HG02798 (cell line): Measurements from ENCODE around the gene DGUOK.
"Not testable (repeated sequence)": the region's sequence is repeated elsewhere in the genome, so short reads cannot be mapped to it uniquely, and the experiment has no call there.

ENCODE experiments used
- ATAC-seq: cut with Tn5 transposase; IDR thresholded peaks from one replicate; pipeline ENCODE4 v1.9.1; 2021; ENCODE audit warnings: mild to moderate bottlenecking; ENCODE audit not compliant: unreplicated experiment, poor library complexity

The DGUOK gene

DNA sequence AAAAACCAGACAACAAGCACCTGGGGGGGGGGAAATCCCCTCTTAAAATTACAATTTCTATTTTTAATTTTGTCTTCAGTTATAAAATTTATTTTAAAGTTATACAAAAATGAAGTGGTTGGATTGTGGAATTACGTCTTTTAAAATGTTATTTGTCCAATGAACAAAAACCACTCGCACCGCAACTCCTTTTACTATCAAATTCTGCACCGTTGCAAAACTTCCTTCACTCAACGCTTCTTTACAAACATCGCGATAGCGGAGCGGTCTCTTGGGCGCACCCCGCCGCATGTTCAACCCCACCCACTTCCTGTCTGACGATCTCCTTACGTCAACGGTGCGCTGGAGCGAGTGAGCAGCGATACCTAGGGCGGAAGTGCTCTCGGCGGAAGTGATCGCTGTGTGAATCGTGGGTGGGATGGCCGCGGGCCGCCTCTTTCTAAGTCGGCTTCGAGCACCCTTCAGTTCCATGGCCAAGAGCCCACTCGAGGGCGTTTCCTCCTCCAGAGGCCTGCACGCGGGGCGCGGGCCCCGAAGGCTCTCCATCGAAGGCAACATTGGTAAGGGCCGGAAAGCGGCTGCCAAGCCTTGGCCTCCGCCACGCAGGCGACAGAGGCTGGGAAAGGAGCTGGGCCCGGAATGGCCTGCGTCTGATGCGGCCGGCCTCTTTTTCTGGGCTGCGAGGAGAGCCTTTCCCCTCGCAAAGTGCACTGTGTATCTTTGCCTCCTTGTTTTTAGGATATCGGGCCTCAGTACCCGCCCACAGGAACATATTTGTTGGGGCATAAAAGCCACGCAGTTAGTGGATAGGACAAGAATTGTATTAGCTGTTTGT is at the start of gene DGUOK:
Gene DGUOK (plus strand): TSS at position 388 of the 835 bp plus-strand sequence. CDS start 31 bp downstream, at position 419.
- ATAC-seq, result peak; percentile 100

DNA sequence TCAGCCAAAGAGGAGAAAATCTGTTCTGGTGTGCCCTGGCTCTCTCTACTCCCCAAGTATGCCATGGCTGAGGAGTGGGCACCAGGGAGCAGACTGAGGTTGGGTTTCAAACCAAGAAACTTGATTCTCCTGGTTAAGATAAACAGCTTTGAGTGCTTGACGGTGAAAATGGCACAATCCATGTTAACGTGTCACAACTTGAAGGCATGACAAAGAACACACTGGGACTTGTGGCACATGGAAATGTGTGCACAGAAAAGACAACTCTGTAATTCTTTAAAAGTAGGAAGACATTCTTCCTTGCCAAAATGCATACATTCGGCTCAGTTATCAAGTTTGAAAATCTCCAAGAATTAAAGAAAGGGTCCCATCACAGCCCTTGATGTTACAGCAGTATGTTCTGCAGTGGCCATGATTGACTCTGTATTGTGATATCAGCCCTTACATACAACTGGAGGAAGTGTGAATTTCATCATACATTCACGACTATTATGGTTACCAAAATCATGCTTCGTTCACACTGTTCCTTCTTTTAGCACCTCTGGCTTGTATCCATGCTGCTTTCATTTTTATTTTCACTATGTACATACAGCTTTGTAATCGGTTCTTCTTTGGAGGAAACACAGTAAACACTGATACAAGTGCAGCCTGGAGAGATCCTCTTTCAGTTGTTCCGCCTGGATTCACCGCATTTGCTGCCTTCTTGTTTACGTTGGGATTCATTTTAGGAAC is 49.4 kb upstream of the DGUOK start:
- no peak for ATAC-seq

DNA sequence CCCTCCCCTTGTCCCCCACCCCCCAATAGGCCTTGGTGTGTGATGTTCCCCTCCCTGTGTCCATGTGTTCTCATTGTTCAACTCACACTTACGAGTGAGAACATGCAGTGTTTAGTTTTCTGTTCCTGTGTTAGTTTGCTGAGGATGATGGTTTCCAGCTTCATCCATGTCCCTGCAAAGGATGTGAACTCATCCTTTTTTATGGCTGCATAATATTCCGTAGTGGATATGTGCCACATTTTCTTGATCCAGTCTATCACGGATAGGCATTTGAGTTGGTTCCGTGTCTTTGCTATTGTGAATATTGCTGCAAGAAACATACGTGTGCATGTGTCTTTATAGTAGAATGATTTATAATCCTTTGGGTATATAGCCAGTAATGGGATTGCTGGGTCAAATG is 48.7 kb upstream of the DGUOK start:
- ATAC-seq, result not testable (repeated sequence)

DNA sequence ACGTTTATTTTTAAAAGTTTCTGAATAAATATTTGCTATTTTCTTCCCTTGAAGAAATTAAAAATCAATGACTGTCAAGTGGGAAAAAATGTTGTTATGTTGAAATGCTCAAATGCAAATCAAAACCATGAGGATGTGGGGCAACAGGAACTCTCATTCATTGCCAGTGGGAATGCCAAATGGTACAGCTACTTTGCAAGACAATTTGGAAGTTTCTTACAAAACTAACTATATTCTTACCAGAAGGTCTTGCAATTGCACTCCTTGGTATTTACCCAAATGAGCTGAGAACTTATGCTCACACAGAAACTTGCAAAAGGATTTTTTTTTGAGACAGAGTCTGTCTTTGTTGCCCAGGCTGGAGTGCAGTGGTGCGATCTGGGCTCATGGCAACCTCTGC is 41.3 kb upstream of the DGUOK start:
- ATAC-seq, result no peak

DNA sequence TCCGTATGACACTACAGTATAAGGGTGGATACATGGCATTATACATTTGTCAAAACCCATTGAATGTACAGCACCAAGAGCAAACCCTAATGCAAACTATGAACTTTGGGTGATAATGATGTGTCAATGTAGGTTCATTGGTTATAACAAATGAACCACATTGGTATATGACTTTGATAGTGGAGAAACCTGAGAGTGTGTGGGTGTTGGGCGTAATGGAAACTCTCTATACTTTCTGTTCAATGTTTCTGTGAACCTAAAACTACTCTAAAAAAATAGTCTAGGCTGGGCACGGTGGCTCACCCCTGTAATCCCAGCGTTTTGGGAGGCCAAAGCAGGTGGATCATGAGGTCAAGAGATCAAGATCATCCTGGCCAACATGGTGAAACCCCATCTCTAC is 40.3 kb upstream of the DGUOK start:
- ATAC-seq, result no peak

DNA sequence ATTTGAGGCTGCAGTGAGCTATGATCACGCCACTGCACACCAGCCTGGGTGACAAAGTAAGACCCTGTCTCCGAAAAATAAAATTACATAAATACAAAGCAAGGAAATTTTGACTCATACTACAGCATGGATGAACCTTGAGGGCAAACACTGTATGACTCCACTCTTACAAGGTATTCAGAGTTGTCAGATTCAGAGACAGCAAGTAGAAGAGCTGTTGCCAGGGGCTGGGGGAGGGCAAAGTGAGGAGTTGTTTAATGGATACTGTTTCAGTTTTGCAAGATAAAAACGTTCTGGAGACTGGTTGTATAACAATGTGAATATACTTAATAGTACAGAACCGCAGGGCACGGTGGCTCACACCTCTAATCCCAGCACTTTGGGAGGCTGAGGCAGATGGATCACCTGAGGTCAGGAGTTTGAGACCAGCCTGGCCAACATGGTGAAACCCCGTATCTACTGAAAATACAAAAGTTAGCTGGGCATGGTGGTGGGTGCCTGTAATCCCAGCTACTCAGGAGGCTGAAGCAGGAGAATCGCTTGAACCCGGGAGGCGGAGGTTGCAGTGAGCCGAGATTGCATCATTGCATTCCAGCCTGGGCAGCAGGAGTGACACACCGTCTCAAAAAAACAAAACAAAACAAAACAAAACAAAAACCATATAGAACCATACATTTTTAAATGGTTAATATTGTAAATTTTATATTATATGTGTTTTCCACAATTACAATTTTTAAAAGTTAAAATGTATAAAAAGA is 38.9 kb upstream of the DGUOK start:
- ATAC-seq, result not testable (repeated sequence)

DNA sequence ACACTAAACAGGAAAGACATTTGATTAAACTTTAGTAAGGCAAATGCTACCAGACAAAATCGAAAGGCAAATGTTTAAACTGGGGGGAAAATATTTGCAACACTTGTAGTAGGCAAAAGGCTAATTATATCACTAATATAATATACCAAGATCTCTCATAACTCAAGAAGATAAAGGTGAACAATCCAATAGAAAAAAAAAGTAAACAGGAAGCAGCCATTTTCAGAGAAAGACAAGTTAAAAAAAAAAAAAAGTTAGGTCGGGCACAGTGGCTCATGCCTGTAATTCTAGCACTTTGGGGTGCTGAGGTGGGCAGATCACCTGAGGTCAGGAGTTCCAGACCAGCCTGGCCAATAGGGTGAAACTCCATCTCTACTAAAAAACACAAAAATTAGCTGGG is 38.3 kb upstream of the DGUOK start:
- no peak for ATAC-seq

DNA sequence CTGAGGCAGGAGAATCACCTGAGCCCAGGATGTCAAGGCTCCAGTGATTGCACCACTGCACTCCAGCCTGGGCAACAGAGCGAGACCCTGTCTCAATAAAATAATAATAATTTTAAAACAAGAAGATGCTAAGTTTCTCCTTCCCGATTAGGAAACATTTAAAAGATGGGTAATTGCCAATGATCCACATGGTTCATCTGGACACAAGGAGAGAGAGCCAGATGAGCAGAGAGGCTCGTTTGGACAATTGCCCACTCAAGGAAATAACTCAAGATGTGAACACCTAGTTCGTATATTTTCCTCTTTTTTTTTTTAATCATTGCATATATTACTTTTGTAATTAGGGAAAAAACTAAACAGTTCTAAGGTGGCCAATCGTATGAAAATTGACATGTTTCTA is 37.5 kb upstream of the DGUOK start:
- ATAC-seq, result no peak

DNA sequence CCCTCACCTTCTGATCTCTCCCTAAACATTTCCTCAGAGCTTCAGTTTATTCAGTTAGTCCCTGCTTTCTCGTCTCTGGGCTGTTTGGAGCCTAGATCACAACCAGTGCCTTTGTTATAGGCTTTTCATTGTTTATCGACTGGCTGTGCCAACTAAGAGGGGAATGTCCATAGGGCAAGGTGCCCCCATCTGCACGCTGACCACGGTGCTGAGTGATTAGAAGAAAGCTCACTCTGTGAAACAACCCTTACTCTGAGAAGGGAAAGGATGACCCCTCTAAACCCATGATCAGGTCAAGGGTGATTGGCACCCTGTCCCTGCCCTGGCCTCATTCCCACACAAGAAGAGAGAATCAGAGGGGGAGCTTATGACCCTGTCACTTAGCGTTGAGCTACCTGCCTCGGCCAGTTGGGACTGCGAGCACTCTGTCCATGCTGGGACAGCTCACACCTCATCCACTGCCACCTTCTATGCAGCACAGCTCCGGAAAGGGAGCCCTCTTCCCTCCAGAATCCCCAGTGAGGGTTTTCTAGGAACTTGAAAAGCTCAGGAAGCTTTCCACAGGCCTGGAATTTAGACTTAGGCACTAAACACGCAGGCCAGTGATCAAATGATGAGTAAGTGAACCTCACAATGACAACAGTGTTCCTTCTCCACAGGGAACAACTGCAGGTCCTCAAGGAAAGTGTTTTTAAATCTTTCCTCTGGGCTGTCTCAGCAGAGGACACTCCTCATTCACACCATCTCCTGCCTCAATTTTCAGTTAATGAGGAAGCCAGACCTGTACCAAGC is 36.2 kb upstream of the DGUOK start:
- no peak for ATAC-seq

DNA sequence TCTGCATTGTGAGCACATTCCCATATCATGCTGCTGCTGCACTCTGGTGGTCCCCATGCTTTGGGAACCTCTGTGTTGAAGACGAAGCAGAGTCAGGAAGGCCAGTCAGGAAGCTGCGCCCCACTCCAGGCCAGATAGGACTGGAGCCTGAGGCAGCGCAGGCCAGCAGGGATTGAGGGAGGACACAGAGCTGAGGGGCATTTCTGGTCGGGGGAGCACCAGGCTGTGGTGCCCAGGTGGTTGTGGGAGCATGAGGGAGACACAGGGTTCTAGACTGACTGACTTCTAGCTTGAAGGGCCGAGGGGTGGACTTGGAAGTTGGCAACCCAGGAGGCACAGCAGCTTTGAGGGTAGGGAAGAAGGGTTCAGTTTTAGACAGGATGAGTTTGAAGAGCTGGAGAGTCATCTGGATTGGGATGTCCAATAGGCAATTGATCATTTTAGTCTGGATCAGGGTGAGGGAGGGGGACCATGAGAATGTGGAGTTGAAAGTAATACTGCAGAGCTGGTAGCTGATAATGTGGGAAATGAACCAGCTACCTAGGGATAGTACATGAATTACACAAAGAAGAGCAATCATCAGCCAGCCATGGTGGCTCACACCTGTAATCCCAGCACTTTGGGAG is 35.3 kb upstream of the DGUOK start:
- ATAC-seq, result no peak

DNA sequence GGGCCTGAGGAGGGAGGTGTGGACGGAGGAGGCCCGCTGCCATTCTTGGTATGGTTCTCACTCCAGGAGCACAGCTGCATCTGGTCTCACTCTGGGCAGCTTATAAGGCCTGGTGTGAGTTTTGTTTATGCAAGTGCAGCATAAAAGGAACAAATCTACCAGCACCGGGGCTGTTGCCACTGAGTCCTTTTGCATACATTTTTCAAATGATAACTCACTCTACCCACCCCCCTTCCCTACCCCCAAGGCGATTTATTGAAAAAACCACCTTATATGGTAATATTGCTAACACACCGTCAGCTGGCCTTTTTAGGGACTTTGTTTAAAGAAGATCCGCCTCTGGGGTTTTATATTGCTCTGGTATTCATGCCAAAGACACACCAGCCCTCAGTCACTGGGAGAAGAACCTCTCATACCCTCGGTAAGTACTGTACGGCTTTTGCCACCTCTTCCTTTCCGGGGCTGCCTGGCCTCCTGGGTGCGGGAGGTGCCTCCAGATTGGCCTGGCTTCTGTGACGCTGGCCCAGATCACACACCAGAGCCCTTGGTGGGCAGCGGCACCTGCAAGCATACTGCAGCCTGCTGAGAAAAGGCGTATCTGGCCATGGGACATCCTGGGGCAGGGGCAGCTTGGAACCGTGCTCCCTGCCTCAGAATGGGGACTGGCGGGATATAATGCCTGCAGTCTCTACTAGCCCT is 33.9 kb upstream of the DGUOK start, which contains the start of gene ACTG2:
Gene ACTG2 (plus strand): TSS at position 378 of the 699 bp plus-strand sequence. CDS start 8,304 bp downstream, outside the sequence.
- ATAC-seq, result no peak

DNA sequence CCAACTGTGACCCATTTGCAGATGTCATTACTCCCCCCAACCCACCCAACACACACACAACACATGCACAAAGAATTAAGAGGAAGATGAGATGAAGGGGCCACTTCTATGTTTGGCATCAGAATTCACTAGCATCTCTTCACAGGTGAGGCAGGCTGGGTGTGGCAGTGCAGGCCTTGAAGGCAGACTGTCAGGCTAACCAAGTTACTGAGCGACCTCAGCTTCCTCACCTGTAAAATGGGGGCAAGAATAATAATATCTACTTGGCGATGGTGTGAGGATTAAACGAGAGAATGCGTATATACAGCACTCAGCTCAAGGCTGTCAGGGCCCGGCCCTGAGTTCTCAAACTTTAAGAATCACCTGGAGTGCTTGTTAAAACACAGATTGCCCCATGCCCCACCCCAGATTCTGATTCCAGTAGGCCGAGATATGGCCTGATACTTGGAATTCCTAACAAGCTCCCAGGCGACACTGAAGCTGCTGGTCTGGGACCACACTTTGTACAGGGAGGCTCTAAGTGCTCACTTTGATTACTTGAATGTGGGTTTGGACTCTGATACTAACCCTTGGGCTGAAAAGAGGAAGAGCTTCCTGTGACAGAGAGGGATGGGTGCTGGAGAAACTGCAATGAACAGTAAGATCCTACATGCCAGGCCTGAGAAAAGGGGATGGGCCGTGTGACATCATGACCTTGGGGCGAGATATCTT is 32.8 kb upstream of the DGUOK start:
- no peak for ATAC-seq

DNA sequence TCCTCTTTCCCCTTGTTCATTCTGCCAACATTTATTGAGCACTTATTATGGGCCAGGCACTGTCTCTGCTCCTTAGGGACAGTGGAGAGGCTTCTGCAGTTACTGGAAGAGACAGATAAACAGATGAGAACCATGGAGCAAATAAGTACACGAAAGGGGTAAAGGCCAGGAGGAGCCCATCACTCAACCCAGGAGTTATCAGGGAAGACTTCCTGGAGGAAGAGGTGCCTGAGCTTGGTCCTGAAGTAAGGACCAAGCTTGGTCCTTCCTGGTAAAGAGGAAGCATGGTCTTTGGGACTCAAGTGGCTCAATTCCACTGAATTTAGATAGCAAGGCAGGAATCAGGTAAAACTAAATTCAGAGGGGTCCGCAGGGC is 32.2 kb upstream of the DGUOK start:
- ATAC-seq, result no peak

DNA sequence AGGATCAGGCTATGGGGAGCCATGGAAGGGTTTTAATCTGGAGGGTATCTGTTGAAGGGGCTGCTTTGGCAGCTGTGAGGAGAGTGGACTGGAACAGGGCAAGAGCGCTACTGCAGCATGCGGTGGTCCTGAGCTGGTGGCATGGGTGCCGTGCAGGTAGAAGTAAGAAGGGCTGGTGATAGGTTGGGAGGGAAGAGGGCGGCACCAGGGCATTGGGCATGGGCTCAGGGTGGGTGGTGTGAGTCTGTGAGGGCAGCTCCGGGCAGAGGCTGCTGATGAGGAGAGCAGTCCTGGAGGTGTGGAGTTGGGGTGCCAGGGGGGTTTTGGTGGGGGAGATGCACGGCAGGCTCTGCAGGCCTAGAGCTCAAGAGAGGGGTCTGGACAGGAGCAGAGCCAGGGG is 31.8 kb upstream of the DGUOK start:
- ATAC-seq, result no peak

DNA sequence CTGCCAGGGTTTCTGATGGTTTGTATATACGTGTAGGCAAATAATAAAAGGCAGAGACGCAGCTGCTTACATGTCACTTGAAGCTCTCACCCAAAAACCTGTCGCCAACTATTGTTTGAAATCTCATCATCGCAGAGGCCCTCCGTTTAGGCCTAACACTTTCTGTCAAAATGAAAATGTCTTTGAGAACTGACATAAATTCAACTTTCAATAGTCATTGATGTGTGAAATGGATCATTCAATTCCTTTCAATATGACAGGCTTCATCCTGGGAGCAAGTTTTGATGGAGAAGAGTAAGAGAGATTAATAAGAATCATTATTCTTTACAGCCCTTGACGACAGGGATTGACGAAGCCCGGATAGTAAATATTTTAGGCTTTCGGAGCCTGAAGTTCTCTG is 31.2 kb upstream of the DGUOK start:
- no peak for ATAC-seq

DNA sequence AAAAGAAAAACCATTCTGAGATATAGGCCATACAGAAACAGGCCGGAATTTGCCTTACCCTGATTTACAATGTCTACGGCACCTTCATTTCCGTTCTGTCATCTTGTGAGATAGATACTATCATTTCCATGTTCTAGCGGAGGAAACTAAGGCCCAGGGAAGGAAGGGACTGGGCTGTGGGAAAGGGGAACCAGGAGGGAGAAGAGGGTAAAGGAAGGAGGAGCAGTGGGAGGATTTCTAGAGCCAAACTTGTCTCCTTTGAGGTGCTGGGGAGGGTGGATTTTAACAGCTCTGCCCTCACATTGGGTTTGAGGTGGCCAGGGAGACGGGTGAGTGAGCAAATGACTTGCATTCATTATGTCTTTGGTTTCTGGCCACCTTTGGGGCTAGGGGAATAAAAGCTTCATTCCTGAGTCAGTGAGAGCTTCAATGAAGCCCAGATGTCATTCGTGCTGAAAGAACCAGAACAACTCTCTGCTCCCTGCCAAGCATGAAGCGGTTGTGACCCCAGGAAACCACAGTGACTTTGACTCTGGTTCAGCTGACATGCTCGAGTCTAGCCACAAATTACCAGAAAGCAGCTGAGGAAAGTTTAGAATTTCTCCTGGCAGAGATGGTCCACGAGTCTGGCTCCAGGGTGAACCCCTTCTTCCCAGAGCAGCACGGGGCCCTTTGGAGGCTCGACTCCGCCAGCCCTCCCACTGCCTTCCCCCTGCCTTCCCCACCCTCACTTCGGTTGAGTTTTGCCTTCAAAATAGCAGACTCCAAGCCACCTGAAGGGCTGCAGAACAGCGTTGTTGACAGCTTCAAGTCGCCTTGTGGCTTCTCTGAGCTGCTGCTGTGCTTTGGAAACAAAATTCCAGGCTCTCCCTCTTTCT is 30.1 kb upstream of the DGUOK start:
- peak; percentile 51 for ATAC-seq

DNA sequence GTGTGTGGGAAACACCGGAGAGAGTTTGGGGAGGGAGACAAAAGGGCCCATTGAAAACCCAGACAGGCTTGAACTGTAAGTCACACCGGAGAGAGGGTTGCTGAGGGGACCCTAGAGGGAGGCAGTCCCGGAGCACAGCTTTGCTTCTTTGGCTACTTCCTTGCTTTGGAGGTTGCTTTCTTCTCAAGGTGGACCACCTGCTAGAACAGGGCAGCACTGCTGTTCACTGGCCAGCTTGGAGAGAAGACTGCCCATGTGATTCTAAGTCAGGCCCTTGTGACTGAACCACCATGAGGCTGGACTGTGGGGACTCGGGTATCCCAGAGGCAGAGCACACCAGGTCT is 29.5 kb upstream of the DGUOK start:
- ATAC-seq, result no peak

DNA sequence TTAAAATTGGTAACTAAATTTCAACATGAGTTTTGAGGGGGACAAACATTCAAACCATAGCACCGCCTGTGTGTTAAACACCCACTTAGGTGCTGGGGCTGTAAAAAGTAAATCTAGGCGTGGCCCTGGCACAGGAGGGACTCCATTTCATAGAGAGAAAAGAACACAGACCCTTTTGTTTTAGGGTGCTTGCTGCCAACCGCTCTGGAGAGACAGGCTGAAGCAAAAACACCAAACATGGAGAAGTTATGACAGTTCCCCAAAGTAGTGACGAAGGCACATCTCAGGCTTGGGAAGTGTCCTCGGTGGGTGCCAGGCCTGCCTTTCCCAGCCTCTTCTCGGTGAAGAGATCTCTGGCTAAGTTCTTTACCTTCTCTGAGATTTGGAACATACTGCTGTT is 28.7 kb upstream of the DGUOK start:
- no peak for ATAC-seq
